HG02588 (cell line): ENCODE measurements around the gene GNAQ.

Experiments
- ATAC-seq: cut with Tn5 transposase; IDR thresholded peaks from one replicate; pipeline ENCODE4 v1.9.1; 2021; ENCODE audit warnings: mild to moderate bottlenecking, moderate library complexity; ENCODE audit not compliant: unreplicated experiment

Gene GNAQ

DNA sequence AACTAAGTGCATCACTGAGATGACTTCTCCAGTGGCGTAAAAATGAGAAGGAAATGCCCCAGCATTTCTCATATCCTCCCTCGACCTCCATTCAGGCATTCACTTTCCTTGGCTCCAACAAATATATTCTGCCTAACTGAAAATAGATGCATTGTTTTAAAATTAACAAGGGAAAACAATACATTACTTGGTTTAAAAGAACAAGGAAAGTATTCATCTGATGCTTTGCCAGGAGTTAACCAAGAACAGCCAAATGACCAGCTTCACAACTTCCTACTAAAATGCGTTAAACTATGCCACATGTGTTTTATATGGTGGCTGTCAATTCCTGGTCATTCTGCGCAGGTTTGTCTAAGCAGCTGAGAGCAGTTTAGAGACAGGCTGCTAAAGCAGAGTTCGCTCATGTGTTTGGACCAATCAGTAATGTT is 121.4 kb downstream of the GNAQ start:
- ATAC-seq = no peak

DNA sequence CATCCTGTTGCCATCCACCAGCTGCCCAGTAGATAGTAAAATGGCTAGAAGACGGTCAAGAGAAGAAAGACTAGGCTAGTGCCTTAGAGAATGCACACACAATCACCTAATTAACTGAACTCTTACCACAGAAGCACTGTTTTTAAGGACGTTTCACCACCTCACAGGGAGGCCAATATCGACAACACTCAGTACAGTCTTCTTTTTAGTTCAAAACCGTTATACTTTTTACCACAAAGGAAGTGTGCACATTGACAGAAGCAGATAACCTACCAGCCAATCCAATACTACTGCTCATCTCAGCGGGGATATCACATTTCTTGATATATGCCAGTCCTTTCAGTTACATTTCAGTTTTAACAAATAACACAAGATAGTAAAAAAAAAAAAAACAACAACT is 122.3 kb downstream of the GNAQ start:
- no peak for ATAC-seq

DNA sequence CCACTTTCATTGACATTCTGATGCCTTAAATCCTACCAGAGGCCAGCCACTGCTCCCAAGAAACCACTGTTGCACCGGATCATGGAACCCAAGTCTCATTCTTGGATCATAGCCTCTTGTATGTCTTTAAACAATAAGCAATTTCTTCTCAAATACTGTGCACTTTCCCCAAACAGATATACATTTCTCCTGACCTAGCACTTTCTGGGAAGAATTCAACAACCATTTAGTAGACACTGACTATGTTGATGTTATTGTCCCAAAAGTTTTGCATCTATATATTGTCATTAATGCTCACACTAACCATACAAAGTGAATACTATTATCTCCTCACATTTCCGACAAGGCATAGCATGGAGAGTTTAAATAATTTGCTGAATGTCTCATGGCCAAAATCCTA is 123.3 kb downstream of the GNAQ start:
- ATAC-seq = no peak

DNA sequence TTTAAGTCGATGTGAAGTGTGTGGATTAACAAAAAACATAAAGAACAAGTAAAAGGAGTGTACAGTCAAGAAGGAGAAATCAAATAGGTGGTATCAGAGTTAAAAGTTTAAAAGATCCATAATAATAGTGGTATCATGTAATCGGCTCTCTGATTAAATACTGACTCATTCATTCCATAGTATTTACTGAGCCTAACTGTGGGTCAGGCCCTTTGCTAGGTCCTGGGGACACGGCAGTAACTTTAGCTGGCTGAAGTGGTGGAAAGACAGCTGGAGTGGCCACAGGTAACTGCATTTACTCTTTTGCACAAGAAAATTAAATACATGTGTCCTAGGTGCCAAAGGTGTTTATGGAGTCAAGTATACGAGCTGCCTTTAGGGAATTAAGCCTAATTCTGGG is 124.0 kb downstream of the GNAQ start:
- no peak for ATAC-seq

DNA sequence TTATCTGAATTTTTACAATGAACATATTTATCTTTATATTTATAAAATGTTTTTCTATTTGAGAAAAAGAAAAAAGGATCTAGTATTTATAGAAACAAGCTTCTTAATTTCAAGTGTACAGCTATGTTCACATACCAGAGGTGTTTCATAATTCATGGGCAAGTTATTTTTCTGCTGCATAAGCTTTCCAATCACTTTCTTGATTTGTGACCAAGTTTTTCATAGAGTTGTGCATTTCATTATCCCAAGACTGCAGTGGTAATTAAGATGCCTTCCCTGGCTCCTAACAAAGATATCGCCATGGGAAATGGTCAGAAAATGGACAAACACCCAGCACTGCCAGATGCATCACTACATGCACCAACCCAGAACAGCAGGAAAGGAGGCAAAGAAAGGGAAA is 124.6 kb downstream of the GNAQ start:
- no peak for ATAC-seq

DNA sequence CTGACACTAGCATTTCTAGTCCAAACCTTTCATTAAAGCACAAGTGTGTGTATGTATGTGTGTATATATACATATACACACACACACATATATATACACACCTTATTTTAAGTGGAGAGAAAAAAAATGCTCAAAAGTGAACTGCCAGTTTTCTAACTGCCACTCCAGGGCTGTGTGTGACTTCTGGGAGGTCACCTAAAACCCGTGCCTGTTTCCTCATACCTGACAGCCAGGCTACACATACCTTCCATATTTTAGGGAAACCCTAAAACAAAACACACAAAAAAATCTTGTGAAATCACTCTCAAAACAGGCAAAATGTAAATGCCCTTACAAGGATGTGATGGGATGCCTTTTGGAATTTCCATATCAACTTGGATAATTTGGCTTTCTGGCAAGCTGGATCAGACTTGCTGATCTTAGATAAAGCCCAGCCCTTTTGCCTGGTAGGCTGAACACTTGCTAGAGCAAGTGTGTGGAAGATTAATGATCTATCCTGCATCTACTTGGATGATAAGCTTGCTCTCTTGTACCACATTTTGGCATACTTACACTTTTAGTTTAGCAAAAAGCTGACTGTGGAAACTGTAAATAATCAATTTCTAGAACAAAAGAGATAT is 127.8 kb downstream of the GNAQ start:
- no peak for ATAC-seq

DNA sequence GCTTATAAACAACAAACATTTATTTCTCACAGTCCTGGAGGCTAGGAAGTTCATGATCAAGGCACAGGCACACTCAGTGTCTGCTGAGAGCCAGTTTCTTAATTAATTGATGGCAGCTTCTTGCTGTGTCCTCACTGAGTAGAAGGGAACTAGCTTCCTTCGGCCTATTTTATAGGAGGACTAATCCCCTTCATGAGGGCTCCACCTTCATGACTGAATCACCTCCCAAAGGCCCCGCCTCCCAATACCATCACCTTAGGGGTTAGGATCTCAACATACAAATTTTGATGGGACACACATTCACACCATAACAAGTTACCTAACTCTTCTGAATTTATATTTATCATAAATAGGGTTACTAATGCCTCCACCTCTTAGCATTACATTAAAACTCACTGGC is 129.8 kb downstream of the GNAQ start:
- no peak for ATAC-seq

DNA sequence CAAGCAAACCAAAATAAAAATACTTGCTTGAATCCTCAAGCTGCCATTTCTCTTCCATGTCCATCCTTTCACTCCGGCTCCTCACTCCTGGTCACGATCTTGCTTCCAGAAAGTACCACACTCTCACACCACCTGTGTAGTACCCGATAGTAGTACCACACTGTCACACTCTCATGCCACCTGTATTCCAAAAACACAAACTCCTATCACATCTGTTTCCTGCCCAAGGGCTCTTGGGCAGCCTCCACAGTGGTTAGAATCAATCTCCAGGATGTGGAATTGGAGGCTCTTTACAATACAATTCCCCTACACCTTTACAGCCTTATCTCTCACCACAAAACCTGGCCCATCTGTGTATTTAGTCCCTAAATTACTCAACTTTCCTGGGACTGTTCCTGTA is 130.6 kb downstream of the GNAQ start:
- ATAC-seq = no peak

DNA sequence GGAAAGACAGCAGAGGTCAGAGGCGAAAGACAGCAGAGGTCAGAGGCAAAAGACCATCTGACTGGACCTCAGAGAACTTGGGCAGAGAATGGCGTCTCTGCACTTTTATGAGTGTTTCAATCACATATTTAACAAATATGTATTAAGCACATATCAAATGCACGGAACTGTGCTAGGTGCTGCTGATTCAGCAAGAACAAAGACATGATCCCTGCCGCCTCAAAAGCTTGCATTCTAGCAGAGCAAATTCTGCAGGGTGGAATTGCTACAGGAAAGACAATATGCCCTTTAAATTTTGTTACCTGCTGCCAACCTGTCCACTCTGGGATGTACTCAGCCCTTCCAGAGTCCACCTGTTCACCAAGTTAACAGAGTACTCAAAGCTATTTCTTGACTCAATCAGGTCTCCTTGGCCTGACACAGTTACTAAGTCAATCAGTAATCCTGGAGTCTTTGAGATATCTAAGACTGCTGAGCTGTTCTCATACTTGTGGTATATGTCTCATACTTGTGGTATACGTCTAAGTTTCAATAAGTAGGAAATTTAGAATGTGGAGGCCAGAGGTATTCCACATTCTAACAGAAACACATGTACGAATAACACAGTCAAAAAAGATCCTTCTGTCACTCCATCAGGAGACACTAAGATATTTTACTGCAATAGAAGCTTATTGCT is 131.8 kb downstream of the GNAQ start:
- ATAC-seq = no peak

DNA sequence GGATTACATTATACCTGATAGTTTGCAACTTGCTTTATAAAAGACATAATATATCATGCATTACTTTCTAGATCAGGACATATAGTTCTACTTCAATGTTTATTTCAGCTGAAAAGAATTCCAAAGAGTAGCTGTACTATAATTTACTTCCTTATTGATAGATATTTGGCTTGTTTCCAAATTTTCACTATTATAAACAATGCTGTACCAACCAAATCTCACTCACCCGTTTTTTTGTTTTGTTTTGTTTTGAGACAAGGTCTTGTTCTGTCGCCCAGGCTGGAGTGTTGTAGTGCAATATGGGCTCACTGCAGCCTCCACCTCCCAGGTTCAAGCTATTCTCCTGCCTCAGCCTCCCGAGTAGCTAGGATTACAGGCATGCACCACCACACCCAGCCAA is 132.7 kb downstream of the GNAQ start:
- no peak for ATAC-seq

DNA sequence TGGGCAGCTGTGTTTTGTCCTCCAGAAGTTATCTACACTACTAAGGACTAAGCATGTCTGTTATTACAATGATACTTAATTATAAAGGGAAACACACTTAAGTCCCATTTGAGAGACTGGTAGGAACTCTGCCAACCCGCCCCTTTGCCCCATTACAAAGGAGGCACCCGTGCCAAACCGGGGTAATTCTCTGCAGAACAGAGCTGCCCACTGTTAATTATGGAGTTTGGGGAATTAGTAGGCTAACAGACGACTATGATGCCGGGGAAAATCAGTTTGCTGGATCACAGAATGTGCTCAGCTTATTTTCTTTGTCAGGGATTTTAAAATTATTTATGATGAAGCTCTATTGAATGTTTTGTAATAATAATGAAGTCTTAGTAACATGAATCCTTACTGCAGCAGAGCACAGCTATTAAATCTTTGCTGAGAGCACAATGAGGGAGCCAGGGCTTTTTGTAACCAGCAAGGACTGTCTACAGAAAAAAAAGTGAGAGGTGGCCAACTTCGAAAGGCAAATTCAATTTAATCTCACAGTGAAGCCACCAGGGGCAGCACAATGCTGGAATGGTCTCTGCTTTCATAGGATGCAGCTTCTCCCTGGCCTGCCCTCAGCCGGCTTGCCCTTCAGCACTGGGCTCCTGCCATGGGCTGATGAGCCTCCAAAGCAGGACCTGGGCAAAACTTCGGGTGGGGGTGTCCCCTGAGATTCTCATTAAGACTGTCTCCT is 134.5 kb downstream of the GNAQ start:
- no peak for ATAC-seq

DNA sequence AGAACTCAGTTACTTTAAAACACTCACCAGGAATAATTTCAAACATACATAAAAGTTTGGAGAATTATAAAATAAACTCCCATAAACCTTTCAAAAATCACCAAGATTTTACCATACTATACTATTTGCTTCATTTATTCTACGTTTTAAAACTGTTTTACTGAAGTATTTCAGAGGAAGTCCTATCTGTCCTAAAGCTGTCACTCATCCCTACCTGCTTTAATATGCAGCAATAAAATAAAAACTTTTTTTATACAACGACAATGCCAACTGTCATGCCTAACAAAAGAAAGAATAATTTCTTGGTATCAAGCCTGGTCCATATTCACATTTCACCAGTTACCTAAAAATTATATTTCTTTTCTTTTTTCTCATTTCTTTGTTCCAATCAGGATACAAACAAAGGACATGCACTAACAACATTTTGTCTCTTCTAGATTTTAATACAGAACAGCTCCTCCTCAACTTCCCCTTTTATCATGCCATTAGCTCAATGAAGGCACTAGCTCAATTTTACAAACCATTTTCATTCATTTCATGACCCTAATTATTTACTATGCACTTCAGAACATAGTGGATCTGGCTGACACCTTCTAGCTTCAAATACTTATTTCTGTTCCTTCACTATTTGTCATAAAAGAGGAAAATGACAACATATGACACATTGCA is 135.2 kb downstream of the GNAQ start:
- ATAC-seq = no peak

DNA sequence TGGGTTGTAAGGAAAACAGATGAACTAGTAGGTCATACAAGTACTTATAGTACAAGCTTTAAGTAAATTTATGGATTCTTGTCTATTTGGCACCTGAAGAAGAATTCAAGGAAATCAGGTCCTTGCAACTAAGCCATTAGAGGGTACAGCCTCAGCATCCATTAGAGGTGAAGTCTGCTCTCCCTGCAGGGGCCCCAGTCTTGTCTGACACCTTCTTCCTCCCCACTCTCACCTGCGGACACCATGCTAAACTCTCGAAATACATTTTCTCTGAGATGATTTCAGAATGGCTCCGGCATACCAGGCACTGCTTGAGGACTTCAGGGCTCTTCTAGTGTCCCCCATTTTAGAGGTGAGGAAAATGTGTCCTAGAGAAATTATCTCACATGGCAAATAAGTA is 137.9 kb downstream of the GNAQ start:
- no peak for ATAC-seq

DNA sequence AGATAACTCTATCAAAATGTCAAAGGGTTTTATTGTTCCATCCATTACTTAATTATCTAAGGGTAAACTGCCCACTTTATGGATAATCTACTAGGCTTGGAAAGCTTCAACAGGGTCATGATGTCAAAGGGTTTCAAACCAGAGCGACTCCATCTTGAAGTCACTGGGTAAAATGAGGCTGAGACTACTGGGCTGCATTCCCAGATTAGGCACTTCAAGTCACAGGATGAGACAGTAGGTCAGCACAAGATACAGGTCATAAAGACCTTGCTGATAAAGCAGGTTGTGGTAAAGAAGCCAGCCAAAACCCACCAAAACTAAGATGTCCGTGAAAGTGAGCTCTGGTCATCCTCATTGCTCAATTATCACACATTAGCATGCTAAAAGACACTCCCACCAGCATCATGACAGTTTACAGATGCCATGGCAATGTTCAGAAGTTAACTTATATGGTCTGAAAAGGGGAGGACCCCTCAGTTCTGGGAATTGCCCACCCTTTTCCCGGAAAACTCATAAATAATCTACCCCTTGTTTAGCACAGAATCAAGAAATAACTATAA is 138.6 kb downstream of the GNAQ start:
- no peak for ATAC-seq

DNA sequence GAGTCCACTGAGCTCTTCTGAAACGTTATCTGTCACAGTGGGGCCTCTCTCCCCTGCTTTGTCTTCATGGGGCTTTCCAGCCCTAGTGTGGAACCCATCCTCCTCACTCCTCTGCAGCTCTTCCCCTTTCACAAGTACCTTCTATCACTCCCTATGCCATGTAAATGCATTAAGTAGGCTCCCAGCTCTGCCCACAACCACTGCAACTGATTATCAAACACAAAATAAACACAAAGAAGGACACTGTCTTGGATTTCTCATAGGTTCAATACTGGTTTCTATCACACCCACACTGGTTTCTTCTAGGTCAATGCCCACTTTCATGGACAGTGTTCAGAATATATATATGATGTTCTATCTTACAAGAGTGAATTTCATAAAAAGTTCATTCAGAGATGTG is 139.4 kb downstream of the GNAQ start:
- ATAC-seq = peak; percentile 88

DNA sequence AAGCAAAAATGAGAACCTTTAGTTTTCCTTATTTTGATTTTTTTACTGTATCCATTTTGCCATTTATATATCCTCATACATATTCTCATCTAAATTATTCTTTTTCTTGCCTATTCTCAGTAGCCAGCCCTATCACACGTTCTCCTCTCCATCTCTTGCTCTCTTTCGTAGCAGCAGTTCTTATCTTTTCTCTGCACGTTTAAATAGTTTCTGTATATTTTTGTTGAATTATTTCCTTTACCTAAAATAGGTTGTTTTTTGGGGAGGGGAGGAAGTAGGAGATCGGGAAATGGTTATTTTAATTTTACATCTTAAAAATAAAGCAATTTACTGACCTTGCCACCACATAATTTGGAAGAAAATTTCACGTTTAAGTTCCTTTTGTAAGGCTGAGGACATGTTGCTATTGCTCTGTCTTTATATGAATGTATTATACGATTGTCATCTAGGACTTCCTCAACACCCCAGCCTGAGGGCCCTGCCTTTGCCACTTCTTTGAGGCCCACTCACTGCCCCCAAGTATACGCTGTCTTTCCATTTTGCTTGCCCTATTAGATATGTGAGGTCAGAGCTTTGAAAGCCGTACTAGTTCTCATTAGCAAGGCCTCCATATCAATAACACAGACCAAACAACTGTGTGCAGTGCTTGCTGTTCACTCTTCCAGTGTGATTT is 140.3 kb downstream of the GNAQ start:
- no peak for ATAC-seq

DNA sequence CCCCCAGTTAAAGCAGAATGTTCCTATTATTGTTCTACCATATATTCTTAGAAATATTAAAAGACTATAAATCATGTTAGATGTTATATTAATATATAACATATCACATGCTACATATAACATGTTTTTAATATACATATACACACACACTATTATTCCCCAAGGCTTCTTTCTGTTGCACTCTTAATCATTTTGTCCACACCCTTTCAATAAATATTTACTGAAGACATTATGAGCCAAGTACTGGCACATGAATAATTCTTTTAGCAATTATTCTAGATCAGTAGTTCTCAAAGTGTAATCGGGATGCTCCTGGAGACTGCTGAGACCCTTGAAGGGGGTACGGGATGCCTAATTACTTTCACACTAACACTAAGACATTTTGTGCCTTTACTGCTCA is 143.9 kb downstream of the GNAQ start:
- no peak for ATAC-seq

DNA sequence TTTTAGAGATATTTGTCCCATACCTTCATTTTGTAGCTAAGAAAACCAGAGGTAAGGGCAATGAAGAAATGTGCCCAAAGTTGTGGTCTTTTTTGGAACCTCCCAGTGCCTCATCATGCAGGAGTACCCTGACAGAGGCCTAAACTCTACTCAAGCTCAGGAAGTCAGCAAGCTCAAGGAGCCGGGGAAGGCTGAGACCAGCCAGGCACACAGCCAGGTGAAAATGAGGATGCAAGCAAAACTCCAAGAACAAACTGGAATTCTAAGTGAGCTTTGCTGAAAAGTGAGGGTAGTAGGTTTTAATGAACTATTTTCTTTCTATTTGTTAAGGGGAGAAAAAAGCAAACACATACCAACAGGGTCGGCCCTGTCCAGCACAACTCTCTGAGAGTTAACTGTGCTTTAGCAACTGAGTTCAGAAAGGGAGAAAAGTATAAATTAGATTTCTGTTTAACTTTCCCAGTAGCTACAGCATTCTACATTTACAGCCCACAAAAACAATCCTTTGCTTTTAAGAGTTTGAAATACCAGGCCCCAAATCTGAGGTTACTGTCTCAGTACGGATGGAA is 146.4 kb downstream of the GNAQ start:
- ATAC-seq = no peak

DNA sequence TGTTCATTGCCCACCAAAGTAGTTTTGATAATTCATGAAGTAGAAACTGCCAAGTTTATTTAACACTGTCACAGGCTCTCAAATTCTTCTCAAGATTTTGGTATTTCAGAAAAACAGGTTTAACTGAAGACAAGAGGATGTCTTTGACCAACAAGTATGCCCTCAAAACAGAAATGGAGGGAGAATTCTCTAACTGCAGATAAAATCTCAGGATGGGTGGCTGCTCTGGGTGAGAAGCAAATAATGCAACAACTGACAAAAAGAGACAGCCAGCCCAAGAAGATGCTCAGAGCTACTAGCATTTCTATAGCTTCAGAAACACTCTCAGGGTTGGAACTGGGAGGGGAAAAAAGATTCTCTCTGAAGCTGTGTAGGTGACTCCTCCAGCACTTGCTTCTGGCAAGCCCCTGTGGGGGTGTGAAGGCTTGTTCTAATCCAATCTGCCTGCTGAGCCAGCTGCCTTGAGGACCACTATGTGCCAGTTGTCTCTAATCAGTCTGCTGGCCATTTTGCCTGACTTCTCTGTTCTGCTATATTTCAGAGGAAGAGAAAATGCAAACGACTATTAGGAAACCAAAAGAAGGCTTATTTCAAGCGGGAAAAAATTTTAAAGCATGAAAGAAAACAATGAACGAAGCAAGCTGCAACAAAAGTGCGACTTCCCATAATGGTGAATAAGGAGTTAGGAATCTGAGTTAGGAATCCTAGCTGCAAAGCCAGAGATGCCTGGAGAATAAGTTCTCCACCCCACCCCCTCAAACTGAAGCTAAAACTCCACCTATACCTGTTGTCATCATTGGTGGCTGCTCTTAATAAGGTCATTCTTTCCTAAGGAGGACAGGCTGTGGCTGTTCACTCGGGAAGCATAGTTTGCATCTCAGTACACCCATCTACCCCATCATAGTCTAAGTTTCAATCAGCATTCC is 147.5 kb downstream of the GNAQ start:
- ATAC-seq = no peak

DNA sequence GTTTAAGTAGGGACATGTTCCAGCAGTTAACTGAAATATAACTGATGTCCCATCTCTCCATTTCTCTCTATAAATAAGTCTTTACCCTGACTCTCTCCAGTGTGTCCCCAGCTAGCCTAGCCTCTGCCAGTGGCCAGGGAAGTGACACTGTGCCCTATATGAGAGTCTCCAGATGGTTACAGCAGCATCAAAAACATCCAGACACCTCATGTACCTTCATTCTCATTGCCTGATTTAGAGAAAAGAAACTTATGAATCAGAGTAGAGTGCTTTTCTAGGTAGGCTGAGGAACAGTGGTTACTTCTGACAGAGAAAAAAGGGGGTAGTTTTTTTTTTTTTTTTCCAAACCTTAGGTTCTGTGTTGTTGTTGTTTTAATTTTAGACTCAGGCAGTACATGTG is 148.5 kb downstream of the GNAQ start:
- no peak for ATAC-seq
